Smooth muscle cell (in vitro differentiated cells): ENCODE data around the gene EPHA3. TPM values are rescaled to one million over a fixed set of nuclear protein-coding genes. Genes with fewer than 3 reads are reported as not detected.
"Not testable (repeated sequence)": the region's sequence is repeated elsewhere in the genome, so short reads cannot be mapped to it uniquely, and the experiment has no call there.

ENCODE experiments used
- DNase-seq: peaks from one replicate; lab custom pipeline; 2025; ENCODE audit not compliant: unreplicated experiment; lab: John Stamatoyannopoulos, UW
- H2AFZ ChIP-seq: fragments of 200-600 bp; sonication (generic); 2 replicates; pipeline ENCODE4 v1.6.0; 2016; ENCODE audit warnings: antibody characterized with exemption, low read depth, mild to moderate bottlenecking
- H3F3A ChIP-seq: fragments of 200-600 bp; sonication (generic); 2 replicates; pipeline ENCODE4 v1.6.0; 2017; ENCODE audit warnings: antibody characterized with exemption, low read depth
- H3K27ac ChIP-seq: fragments of 200-600 bp; sonication (generic); 2 replicates; pipeline ENCODE4 v1.5.1; 2016; ENCODE audit warnings: low read depth, mild to moderate bottlenecking
- H3K27me3 ChIP-seq: fragments of 200-600 bp; sonication (generic); 2 replicates; pipeline ENCODE4 v1.6.1; 2016; ENCODE audit warnings: low read depth, mild to moderate bottlenecking
- H3K36me3 ChIP-seq: fragments of 200-600 bp; sonication (generic); 2 replicates; pipeline ENCODE4 v1.5.1; 2016; ENCODE audit warnings: low read depth
- H3K4me1 ChIP-seq: fragments of 200-600 bp; sonication (generic); 2 replicates; pipeline ENCODE4 v1.5.1; 2016; ENCODE audit warnings: low read depth
- H3K4me2 ChIP-seq: fragments of 200-600 bp; sonication (generic); 2 replicates; pipeline ENCODE4 v1.6.0; 2016; ENCODE audit warnings: mild to moderate bottlenecking
- H3K4me3 ChIP-seq: fragments of 200-600 bp; sonication (generic); 2 replicates; pipeline ENCODE4 v1.5.1; 2016; ENCODE audit warnings: mild to moderate bottlenecking
- H3K79me2 ChIP-seq: fragments of 200-600 bp; sonication (generic); 2 replicates; pipeline ENCODE4 v1.6.0; 2016; ENCODE audit warnings: low read depth, mild to moderate bottlenecking
- H3K9ac ChIP-seq: fragments of 200-600 bp; sonication (generic); 2 replicates; pipeline ENCODE4 v1.6.0; 2016; ENCODE audit warnings: low read depth
- H3K9me3 ChIP-seq: fragments of 200-600 bp; sonication (generic); replicated peaks from 2 replicates; pipeline ENCODE4 v1.5.1; 2016; ENCODE audit warnings: low read depth
- H4K20me1 ChIP-seq: fragments of 200-600 bp; sonication (generic); 2 replicates; pipeline ENCODE4 v1.6.0; 2016; ENCODE audit warnings: low read depth
- WGBS: methylation state at CpG from one replicate; pipeline ENCODE4 v1.1.7; 2016; ENCODE audit warnings: low lambda C conversion rate; 5-methylcytosine and 5-hydroxymethylcytosine counted together
- polyA plus RNA-seq: library from polyadenylated mRNA; unstranded; fragments of >200 nt; fragmentation: Nextera tagmentation; extraction: Ambion mirVana; gene quantifications from 2 replicates; pipeline ENCODE4 v1.2.1, GENCODE V29; 2016
- total RNA-seq: library from RNA; depleted of rRNA; stranded (reverse); fragments of >200 nt; gene quantifications from 2 replicates; pipeline ENCODE4 v1.2.3, GENCODE V29; 2014
- TF ChIP-seq, protein P1 (sequence below): fragments of 200-600 bp; sonication (generic); IDR thresholded peaks from 2 replicates; pipeline ENCODE4 v1.5.1; 2017; ENCODE audit warnings: borderline replicate concordance, mild to moderate bottlenecking, antibody characterized with exemption; ENCODE audit not compliant: insufficient read depth, poor library complexity, severe bottlenecking

The EPHA3 gene
- total and polyA plus RNA-seq, 2 experiments from 2014 or later = 0.62 to 1.7 TPM

DNA sequence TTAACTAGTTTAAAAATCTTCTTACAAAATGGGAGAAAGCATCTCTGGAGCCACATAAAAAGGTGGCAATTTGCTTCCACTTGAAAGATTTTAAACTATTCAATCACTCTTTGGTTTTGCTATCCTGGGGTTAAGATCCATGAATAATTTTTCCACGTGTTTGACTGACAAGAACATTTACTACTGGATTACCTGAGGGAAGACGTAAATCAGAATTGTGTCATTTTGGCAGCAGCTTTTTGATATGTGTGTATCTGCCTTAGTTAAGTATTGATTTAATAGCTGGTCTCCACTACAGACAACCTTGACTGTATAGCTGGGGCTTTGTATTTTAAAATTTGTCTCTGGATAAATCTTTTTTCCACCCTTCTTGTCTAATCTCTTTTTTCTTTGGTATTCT is 228.3 kb downstream of the EPHA3 start:
- Histone ChIP-seq H3K36me3 (no peaks in the 10 kb centered on the region), H3K4me2 (no peak overlapping the region), H3K9ac (no peak overlapping the region), H3K79me2 (no peaks in the 10 kb centered on the region), H3K27ac (no peak overlapping the region), H2AFZ (no peak overlapping the region), H3K27me3 (no peaks in the 10 kb centered on the region), H3F3A (no peaks in the 10 kb centered on the region), H3K4me1 (no peaks in the 10 kb centered on the region), H4K20me1 (no peaks in the 10 kb centered on the region), H3K4me3 (no peak overlapping the region), H3K9me3 (no peaks in the 10 kb centered on the region)
- 70% methylated on average over 2 of the region's 2 CpGs for WGBS
- TF ChIP-seq, protein P1, sequence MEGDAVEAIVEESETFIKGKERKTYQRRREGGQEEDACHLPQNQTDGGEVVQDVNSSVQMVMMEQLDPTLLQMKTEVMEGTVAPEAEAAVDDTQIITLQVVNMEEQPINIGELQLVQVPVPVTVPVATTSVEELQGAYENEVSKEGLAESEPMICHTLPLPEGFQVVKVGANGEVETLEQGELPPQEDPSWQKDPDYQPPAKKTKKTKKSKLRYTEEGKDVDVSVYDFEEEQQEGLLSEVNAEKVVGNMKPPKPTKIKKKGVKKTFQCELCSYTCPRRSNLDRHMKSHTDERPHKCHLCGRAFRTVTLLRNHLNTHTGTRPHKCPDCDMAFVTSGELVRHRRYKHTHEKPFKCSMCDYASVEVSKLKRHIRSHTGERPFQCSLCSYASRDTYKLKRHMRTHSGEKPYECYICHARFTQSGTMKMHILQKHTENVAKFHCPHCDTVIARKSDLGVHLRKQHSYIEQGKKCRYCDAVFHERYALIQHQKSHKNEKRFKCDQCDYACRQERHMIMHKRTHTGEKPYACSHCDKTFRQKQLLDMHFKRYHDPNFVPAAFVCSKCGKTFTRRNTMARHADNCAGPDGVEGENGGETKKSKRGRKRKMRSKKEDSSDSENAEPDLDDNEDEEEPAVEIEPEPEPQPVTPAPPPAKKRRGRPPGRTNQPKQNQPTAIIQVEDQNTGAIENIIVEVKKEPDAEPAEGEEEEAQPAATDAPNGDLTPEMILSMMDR = no peak
- DNase-seq = no peak

DNA sequence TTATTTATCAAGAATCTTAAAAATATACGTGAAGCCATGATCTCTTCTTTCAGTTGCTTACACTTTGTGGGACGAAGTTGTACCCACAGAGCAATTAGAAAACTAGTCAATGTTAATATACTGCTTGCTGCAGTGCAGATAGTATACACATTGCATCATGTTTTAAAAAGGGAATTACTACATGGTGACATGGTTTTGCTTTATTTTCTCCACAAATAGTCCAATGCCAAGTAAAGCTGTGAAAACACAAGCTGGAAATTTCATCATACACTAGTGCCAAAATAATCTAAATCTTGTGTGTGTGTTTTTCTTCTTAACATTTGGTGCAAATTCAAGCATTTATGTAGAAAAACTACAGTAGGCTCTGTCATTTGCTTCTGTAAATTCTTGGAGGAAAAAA is 233.0 kb downstream of the EPHA3 start:
- 47% methylated on average over 2 of the region's 2 CpGs for WGBS
- H3K4me2 ChIP-seq = peak overlapping the region; percentile 29
- no peaks in the 10 kb centered on the region for H3K4me1 ChIP-seq
- H3K27me3 ChIP-seq = no peaks in the 10 kb centered on the region
- H3K27ac ChIP-seq = no peak overlapping the region
- no peak overlapping the region for H3K4me3 ChIP-seq
- H4K20me1 ChIP-seq = no peaks in the 10 kb centered on the region
- no peaks in the 10 kb centered on the region for H3F3A ChIP-seq
- no peak overlapping the region for H3K9ac ChIP-seq
- H3K79me2 ChIP-seq = no peaks in the 10 kb centered on the region
- H3K36me3 ChIP-seq = no peaks in the 10 kb centered on the region
- DNase-seq = no peak
- H3K9me3 ChIP-seq = no peaks in the 10 kb centered on the region
- TF ChIP-seq, protein P1 = no peak
- peak overlapping the region; percentile 20 for H2AFZ ChIP-seq

DNA sequence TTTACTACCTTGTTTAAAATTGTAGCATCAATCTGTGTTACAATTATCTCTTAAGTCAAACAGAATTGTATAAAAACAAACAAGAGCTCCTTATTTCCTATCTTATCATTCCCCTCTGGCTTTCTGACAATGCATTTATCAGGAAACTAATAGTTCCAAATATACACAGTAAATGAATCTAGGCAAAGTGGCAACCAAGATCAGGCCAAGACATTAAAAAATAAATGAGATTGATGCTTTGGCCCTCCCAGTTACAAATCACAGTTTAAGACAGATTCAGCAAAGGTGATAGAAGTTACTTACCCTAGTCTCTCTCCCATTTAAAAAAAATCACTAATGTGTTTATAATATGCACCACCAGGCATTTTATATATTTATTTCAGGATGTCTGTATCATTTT is 236.7 kb downstream of the EPHA3 start:
- H3F3A ChIP-seq = no peaks in the 10 kb centered on the region
- no peaks in the 10 kb centered on the region for H3K79me2 ChIP-seq
- H3K4me3 ChIP-seq = no peak overlapping the region
- no peaks in the 10 kb centered on the region for H3K27me3 ChIP-seq
- no peaks in the 10 kb centered on the region for H3K9me3 ChIP-seq
- no peaks in the 10 kb centered on the region for H3K36me3 ChIP-seq
- no peaks in the 10 kb centered on the region for H3K4me1 ChIP-seq
- H2AFZ ChIP-seq = no peak overlapping the region
- DNase-seq = no peak
- TF ChIP-seq, protein P1 = no peak
- H3K4me2 ChIP-seq = no peak overlapping the region
- no peaks in the 10 kb centered on the region for H4K20me1 ChIP-seq
- no peak overlapping the region for H3K27ac ChIP-seq
- no peak overlapping the region for H3K9ac ChIP-seq

DNA sequence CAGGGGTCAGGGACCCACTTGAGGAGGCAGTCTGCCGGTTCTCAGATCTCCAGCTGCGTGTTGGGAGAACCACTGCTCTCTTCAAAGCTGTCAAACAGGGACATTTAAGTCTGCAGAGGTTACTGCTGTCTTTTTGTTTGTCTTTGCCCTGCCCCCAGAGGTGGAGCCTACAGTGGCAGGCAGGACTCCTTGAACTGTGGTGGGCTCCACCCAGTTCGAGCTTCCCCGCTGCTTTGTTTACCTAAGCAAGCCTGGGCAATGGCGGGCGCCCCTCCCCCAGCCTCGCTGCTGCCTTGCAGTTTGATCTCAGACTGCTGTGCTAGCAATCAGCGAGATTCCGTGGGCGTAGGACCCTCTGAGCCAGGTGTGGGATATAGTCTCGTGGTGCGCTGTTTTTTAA is 243.5 kb downstream of the EPHA3 start:
- H3F3A ChIP-seq, H3K9me3 ChIP-seq, H3K27me3 ChIP-seq, H4K20me1 ChIP-seq, H3K27ac ChIP-seq, DNase-seq, H3K4me3 ChIP-seq, H3K79me2 ChIP-seq, H3K36me3 ChIP-seq, H3K4me1 ChIP-seq, H2AFZ ChIP-seq, H3K9ac ChIP-seq, H3K4me2 ChIP-seq: not testable (repeated sequence)
- 52% methylated on average over 12 of the region's 12 CpGs for WGBS
